Natural killer cell (primary cell): Measurements from ENCODE around the gene TECPR1. TPM values are rescaled to one million over a fixed set of nuclear protein-coding genes. Genes with fewer than 3 reads are reported as not detected.

Experiments
- ATAC-seq, 3 donors: fragments of 150-1000 bp in 2 of 3; fragments of 200-7000 bp in 1 of 3; cut with Tn5 transposase; 1 replicate in 1 of 3; 2 replicates in 2 of 3; pipeline ENCODE4 v1.10.0; 2021; ENCODE audit warnings: mild to moderate bottlenecking in 2 of 3, moderate library complexity in 2 of 3
- DNase-seq, 2 donors: peaks; one replicate each; pipeline versions ENCODE4 v3.0.0 to v3.0.0-alpha.2; 2013 to 2021; ENCODE audit warnings: mixed read lengths in 1 of 2
- H3K27ac ChIP-seq: one replicate; pipeline ENCODE4 v1.5.1; 2013; ENCODE audit warnings: mild to moderate bottlenecking, low read length
- H3K27me3 ChIP-seq: one replicate; pipeline ENCODE4 v1.6.1; 2013; ENCODE audit warnings: low read length; ENCODE audit not compliant: control insufficient read depth, insufficient read depth
- H3K36me3 ChIP-seq: one replicate; pipeline ENCODE4 v1.6.1; 2013; ENCODE audit warnings: low read length; ENCODE audit not compliant: control insufficient read depth, insufficient read depth
- H3K4me1 ChIP-seq: one replicate; pipeline ENCODE4 v1.6.1; 2013; ENCODE audit warnings: low read length; ENCODE audit not compliant: control insufficient read depth, insufficient read depth
- H3K4me3 ChIP-seq: one replicate; pipeline ENCODE4 v1.5.1; 2013; ENCODE audit warnings: low read length
- H3K9me3 ChIP-seq: one replicate; pipeline ENCODE4 v1.6.1; 2013; ENCODE audit warnings: low read length; ENCODE audit not compliant: control insufficient read depth, insufficient read depth
- H3K27ac Mint-ChIP-seq, 2 donors: one replicate each; pipeline ENCODE4 v1.8.0; 2022; ENCODE audit warnings: mild to moderate bottlenecking in 2 of 2, mixed read lengths in 2 of 2, moderate library complexity in 1 of 2
- H3K27me3 Mint-ChIP-seq, 2 donors: one replicate each; pipeline ENCODE4 v1.8.0; 2022; ENCODE audit warnings: low read depth in 2 of 2, mixed read lengths in 2 of 2
- H3K36me3 Mint-ChIP-seq: one replicate; pipeline ENCODE4 v1.8.0; 2022; ENCODE audit warnings: mixed read lengths
- H3K4me1 Mint-ChIP-seq, 2 donors: one replicate each; pipeline ENCODE4 v1.8.0; 2022; ENCODE audit warnings: mixed read lengths in 2 of 2
- H3K4me3 Mint-ChIP-seq: one replicate; pipeline ENCODE4 v1.8.0; 2022; ENCODE audit warnings: mild to moderate bottlenecking, moderate library complexity, mixed read lengths
- H3K9me3 Mint-ChIP-seq, 2 donors: one replicate each; pipeline ENCODE4 v1.8.0; 2022; ENCODE audit warnings: mixed read lengths in 2 of 2
- CTCF ChIP-seq: fragments of 200-600 bp; IDR thresholded peaks from one replicate; pipeline ENCODE4 v1.8.0; 2022; ENCODE audit warnings: antibody characterized with exemption
- WGBS: methylation state at CpG from one replicate; pipeline ENCODE4 v1.1.7; 2013; ENCODE audit warnings: missing lambda C conversion rate; ENCODE audit not compliant: insufficient coverage; 5-methylcytosine and 5-hydroxymethylcytosine counted together
- intact Hi-C: fragments of 100-400 bp; cut with micrococcal nuclease; formaldehyde crosslinking; loops from one replicate; pipeline ENCODE4 v1.14.2; 2022
- total RNA-seq, 4 donors: library from RNA; stranded (reverse); fragments of 120-200 nt in 1 of 4; gene quantifications; one replicate each; pipeline versions ENCODE4 v1.2.3 to v1.2.4, GENCODE V29; 2013 to 2022

Gene TECPR1
- total RNA-seq, 3 donors from 2014 or later (not counting 1 experiment from before 2014, with no cell fraction given): 68.8 to 76.7 (median 70.3) TPM

GRCh38 chr7:98178762-98179490 lies 73.1 kb downstream of the TECPR1 start:
- H3K36me3 ChIP-seq: peaks cover 2% of the 10 kb centered on the region

GRCh38 chr7:98178321-98178720 lies 73.7 kb downstream of the TECPR1 start:
- no peak for ATAC-seq

More at GRCh38 chr7:98178762-98179490, 73.1 kb downstream of the TECPR1 start:
- H3K27ac ChIP-seq: no peak overlapping the region
- no peaks in the 10 kb centered on the region for H3K9me3 ChIP-seq
- no peaks in the 10 kb centered on the region for H3K9me3 Mint-ChIP-seq
- ATAC-seq: no peak
- no peaks in the 10 kb centered on the region for H3K27me3 ChIP-seq
- H3K4me3 ChIP-seq: no peak overlapping the region
- H3K27ac Mint-ChIP-seq: no peak overlapping the region
- no peak for TF ChIP-seq CTCF
- H3K4me1 ChIP-seq: no peaks in the 10 kb centered on the region
- H3K4me1 Mint-ChIP-seq: no peaks in the 10 kb centered on the region
- no peak for DNase-seq
- H3K4me3 Mint-ChIP-seq: no peak overlapping the region
- no peaks in the 10 kb centered on the region for H3K36me3 Mint-ChIP-seq
- intact Hi-C loops: no loop called here
- no peaks in the 10 kb centered on the region for H3K27me3 Mint-ChIP-seq
- 95% methylated on average over 10 of the region's 10 CpGs for WGBS

GRCh38 chr7:98177553-98177952 lies 74.5 kb downstream of the TECPR1 start:
- H3K4me3 Mint-ChIP-seq: no peak overlapping the region
- H3K36me3 Mint-ChIP-seq: no peaks in the 10 kb centered on the region
- H3K27ac ChIP-seq: no peak overlapping the region
- DNase-seq (no peak), ATAC-seq (no peak)
- H3K9me3 ChIP-seq: no peaks in the 10 kb centered on the region
- H3K9me3 Mint-ChIP-seq: no peaks in the 10 kb centered on the region
- intact Hi-C loops: no loop called here
- no peak for TF ChIP-seq CTCF
- H3K36me3 ChIP-seq: peaks cover 2% of the 10 kb centered on the region
- H3K4me1 ChIP-seq: no peaks in the 10 kb centered on the region
- 98% methylated on average over 6 of the region's 6 CpGs for WGBS
- no peaks in the 10 kb centered on the region for H3K27me3 Mint-ChIP-seq
- no peak overlapping the region for H3K4me3 ChIP-seq
- no peaks in the 10 kb centered on the region for H3K27me3 ChIP-seq
- H3K4me1 Mint-ChIP-seq: no peaks in the 10 kb centered on the region
- H3K27ac Mint-ChIP-seq: no peak overlapping the region

More at GRCh38 chr7:98178321-98178720, 73.7 kb downstream of the TECPR1 start:
- H3K36me3 Mint-ChIP-seq: no peaks in the 10 kb centered on the region
- H3K9me3 Mint-ChIP-seq: no peaks in the 10 kb centered on the region
- H3K4me3 ChIP-seq: no peak overlapping the region
- H3K27ac ChIP-seq: no peak overlapping the region
- H3K4me3 Mint-ChIP-seq: no peak overlapping the region
- H3K27ac Mint-ChIP-seq: no peak overlapping the region
- no peaks in the 10 kb centered on the region for H3K4me1 ChIP-seq
- H3K27me3 Mint-ChIP-seq: no peaks in the 10 kb centered on the region
- no peaks in the 10 kb centered on the region for H3K9me3 ChIP-seq
- H3K27me3 ChIP-seq: no peaks in the 10 kb centered on the region
- no peak for TF ChIP-seq CTCF
- intact Hi-C loops: no loop called here
- H3K36me3 ChIP-seq: peaks cover 2% of the 10 kb centered on the region
- 97% methylated on average over 16 of the region's 16 CpGs for WGBS
- H3K4me1 Mint-ChIP-seq: no peaks in the 10 kb centered on the region
- DNase-seq: no peak
